ENCODE results near the gene CEBPZ.

Gene CEBPZ

GRCh38 chr2:37180006-37180639 lies 51.3 kb downstream of the CEBPZ start:
- no peak for DNase-seq (ENCODE audit: low read depth)

GRCh38 chr2:37173741-37174140 lies 57.7 kb downstream of the CEBPZ start:
- no peak for DNase-seq (ENCODE audit: low read depth)

- DNase-seq (ENCODE audit: low read depth): no peak
These were observed 59.8 kb downstream of the CEBPZ start for GRCh38 chr2:37171624-37171950.

GRCh38 chr2:37168217-37168981 lies 63.0 kb downstream of the CEBPZ start:
- DNase-seq (ENCODE audit: low read depth): peak; percentile 53

GRCh38 chr2:37167636-37168180 lies 63.7 kb downstream of the CEBPZ start:
- peak; percentile 55 for DNase-seq (ENCODE audit: low read depth)

GRCh38 chr2:37164757-37165156 lies 66.6 kb downstream of the CEBPZ start:
- DNase-seq (ENCODE audit: low read depth): no peak

- peak; percentile 87 for DNase-seq (ENCODE audit: low read depth)
These were observed 74.3 kb downstream of the CEBPZ start, which contains the start of gene EIF2AK2 for GRCh38 chr2:37156857-37157714. TSS of gene EIF2AK2 (minus strand) at chr2:37156980. CDS start at chr2:37147806, 9,174 bp downstream.

- DNase-seq (ENCODE audit: low read depth): peak; percentile 62
These were observed 75.1 kb downstream of the CEBPZ start for GRCh38 chr2:37156071-37156856.

GRCh38 chr2:37154785-37155184 lies 76.6 kb downstream of the CEBPZ start:
- DNase-seq (ENCODE audit: low read depth): no peak

GRCh38 chr2:37153224-37153623 lies 78.2 kb downstream of the CEBPZ start:
- DNase-seq (ENCODE audit: low read depth): no peak

Measured in iris pigment epithelial cell (primary cell).